Esophagus squamous epithelium (tissue), 4 donors: ENCODE results near the gene BCL2L15.

Source experiments
- POLR2A ChIP-seq, 4 donors: fragments of 450-650 bp; IDR thresholded peaks; one replicate each; pipeline ENCODE4 v1.6.1; 2017; ENCODE audit warnings: antibody characterized with exemption in 4 of 4, mild to moderate bottlenecking in 4 of 4, moderate library complexity in 3 of 4
- TF ChIP-seq, protein P1 (sequence below), 6 experiments: fragments of 450-650 bp in 4 of 6; fragments of 200-600 bp in 2 of 6; sonication (generic) in 2 of 6; IDR thresholded peaks; one replicate each; pipeline ENCODE4 v1.5.1; 2016 to 2019; ENCODE audit warnings: antibody characterized with exemption in 6 of 6, mild to moderate bottlenecking in 4 of 6, moderate library complexity in 4 of 6

DNA sequence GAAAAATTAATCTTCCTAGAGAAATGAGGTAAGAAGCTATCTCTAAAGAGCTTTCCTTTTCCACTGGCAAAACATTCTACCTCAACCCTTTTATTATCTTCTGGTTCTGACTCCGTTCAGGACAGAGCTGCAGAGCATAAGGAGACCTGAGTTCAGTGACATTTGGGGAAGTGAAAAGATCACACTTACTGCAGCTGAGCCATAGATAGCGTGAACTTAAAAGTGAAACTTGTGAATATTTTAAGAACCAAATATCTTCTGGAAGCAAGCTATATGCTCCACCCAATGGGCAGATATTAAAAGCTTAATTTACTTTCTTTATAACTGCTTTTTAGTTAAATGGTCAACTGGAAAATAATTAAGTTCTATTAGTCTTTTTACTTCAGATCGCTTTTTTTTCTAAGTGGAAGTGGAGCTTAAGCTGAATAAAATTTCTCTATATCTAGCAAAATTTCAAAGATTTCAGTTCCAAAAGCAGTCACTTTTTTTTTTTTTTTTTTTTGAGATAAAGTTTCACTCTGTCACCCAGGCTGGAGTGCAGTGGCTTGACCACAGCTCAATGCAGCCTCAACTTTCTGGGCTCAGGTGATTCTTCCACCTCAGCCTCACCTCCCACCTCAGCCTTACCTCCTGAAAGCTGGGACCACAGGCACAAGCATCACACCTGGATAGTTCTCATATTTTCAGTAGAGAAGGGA, 27.8 kb downstream of the BCL2L15 start:
- TF ChIP-seq, protein P1, sequence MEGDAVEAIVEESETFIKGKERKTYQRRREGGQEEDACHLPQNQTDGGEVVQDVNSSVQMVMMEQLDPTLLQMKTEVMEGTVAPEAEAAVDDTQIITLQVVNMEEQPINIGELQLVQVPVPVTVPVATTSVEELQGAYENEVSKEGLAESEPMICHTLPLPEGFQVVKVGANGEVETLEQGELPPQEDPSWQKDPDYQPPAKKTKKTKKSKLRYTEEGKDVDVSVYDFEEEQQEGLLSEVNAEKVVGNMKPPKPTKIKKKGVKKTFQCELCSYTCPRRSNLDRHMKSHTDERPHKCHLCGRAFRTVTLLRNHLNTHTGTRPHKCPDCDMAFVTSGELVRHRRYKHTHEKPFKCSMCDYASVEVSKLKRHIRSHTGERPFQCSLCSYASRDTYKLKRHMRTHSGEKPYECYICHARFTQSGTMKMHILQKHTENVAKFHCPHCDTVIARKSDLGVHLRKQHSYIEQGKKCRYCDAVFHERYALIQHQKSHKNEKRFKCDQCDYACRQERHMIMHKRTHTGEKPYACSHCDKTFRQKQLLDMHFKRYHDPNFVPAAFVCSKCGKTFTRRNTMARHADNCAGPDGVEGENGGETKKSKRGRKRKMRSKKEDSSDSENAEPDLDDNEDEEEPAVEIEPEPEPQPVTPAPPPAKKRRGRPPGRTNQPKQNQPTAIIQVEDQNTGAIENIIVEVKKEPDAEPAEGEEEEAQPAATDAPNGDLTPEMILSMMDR (IDR thresholded peaks at IDR 0.05), result no peak
- no peak for TF ChIP-seq POLR2A (IDR thresholded peaks at IDR 0.05)
